Measurements from ENCODE around the gene WNK3. TPM values are rescaled to one million over a fixed set of nuclear protein-coding genes. Genes with fewer than 3 reads are reported as not detected.

WNK3 gene
- total and polyA plus RNA-seq, 2 of the 13 experiments (the other 11 are each of a cell fraction or from before 2014, with no cell fraction given), result 0.12 to 0.62 TPM

- TF ChIP-seq PRDM15 (CRISPR knock-in tag; IDR thresholded peaks at IDR 0.05), result no peak
- peak; percentile 51; the same call in 1 of the 2 replicates for TF ChIP-seq ZFP90 (CRISPR knock-in tag; IDR thresholded peaks at IDR 0.05; ENCODE audit: borderline replicate concordance)
- no peak for TF ChIP-seq ZNF280B (CRISPR knock-in tag; IDR thresholded peaks at IDR 0.05; ENCODE audit: borderline replicate concordance)
- no peak for TF ChIP-seq SOX6 (IDR thresholded peaks at IDR 0.05)
- peak; percentile 25; the same call in 1 of the 2 replicates for TF ChIP-seq SOX6 (CRISPR knock-in tag; IDR thresholded peaks at IDR 0.05)
- TF ChIP-seq ZNF180 (CRISPR knock-in tag; IDR thresholded peaks at IDR 0.05; ENCODE audit: borderline replicate concordance, low read depth), result no peak
- no peak for TF ChIP-seq SOX13 (IDR thresholded peaks at IDR 0.05)
- TF ChIP-seq SOX13 (CRISPR knock-in tag; conservative IDR thresholded peaks at IDR 0.05 in 1 of 2, IDR thresholded peaks at IDR 0.05 in 1 of 2), result peak in 1 of 2 experiments; percentile 49; a peak in 1 of 4 replicates
- TF ChIP-seq RCOR2 (CRISPR knock-in tag; IDR thresholded peaks at IDR 0.05), result no peak
Measured at GRCh38 chrX:54294306-54294705, 63.5 kb downstream of the WNK3 start (continued).
